Measurements from ENCODE around the gene SPATA13.

- TF ChIP-seq, protein P1, sequence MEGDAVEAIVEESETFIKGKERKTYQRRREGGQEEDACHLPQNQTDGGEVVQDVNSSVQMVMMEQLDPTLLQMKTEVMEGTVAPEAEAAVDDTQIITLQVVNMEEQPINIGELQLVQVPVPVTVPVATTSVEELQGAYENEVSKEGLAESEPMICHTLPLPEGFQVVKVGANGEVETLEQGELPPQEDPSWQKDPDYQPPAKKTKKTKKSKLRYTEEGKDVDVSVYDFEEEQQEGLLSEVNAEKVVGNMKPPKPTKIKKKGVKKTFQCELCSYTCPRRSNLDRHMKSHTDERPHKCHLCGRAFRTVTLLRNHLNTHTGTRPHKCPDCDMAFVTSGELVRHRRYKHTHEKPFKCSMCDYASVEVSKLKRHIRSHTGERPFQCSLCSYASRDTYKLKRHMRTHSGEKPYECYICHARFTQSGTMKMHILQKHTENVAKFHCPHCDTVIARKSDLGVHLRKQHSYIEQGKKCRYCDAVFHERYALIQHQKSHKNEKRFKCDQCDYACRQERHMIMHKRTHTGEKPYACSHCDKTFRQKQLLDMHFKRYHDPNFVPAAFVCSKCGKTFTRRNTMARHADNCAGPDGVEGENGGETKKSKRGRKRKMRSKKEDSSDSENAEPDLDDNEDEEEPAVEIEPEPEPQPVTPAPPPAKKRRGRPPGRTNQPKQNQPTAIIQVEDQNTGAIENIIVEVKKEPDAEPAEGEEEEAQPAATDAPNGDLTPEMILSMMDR (IDR thresholded peaks at IDR 0.05; ENCODE audit: low read depth, low read length) = no peak
- TF ChIP-seq EZH2phosphoT487 (IDR thresholded peaks at IDR 0.05; ENCODE audit: low read depth) = no peak
Observed at GRCh38 chr13:24264976-24265375, 104.5 kb downstream of the SPATA13 start.

Measured in OCI-LY3 (cell line).